Ishikawa (cell line): ENCODE measurements around the gene NEGR1.

ENCODE experiments used
- EGR1 ChIP-seq: IDR thresholded peaks from 2 replicates; pipeline ENCODE4 v1.6.1; 2012
- EP300 ChIP-seq: IDR thresholded peaks from 2 replicates; pipeline ENCODE4 v1.6.1; 2012; ENCODE audit warnings: borderline replicate concordance
- MAX ChIP-seq: IDR thresholded peaks from 2 replicates; pipeline ENCODE4 v1.6.1; 2012
- REST ChIP-seq: IDR thresholded peaks from 2 replicates; pipeline ENCODE4 v1.6.1; 2012; ENCODE audit warnings: low read depth, mild to moderate bottlenecking
- TAF1 ChIP-seq: IDR thresholded peaks from 2 replicates; pipeline ENCODE4 v1.6.1; 2012; ENCODE audit warnings: low read depth, mild to moderate bottlenecking
- USF1 ChIP-seq: IDR thresholded peaks from 2 replicates; pipeline ENCODE4 v1.6.1; 2012

GRCh38 chr1:72056516-72056915 is 225.8 kb downstream of the NEGR1 start:
- no peak for TF ChIP-seq TAF1
- no peak for TF ChIP-seq MAX
- TF ChIP-seq EGR1, result no peak
- TF ChIP-seq REST, result no peak
- no peak for TF ChIP-seq USF1
- TF ChIP-seq EP300, result no peak
